Measurements from ENCODE around the gene SORL1. TPM values are rescaled to one million over a fixed set of nuclear protein-coding genes. Genes with fewer than 3 reads are reported as not detected.

Gene SORL1
- total and polyA plus RNA-seq, 2 donors from 2014 or later: 15.2 to 74.2 TPM

DNA sequence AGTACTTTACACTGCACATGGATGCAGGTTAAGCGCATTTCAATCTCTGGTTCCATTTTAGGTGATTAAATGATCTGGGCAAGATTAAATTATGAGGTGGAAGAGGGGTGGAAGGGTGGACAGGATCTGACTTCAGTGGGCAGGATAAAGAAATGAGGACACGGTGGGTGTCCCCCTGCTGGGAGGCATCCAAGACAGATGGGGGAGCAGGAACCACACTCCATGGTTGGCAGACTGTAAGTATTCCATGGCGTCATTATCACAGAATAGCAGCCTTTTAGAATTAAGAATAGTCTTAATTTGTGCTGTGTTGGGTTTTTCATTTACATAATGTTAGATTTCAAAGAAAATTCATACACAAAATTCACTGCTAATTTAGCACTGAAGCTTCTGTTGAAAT, 7.6 kb upstream of the SORL1 start:
- no peak overlapping the region for H3K9ac ChIP-seq (ENCODE audit: low read length in 3 of 3)
- peaks cover 0 to 2% (median 0%) of the 10 kb centered on the region in 3 donors for H3K4me1 ChIP-seq (ENCODE audit: control insufficient read depth in 2 of 3, insufficient read depth in 2 of 3, low read depth in 1 of 3, low read length in 3 of 3)
- no peaks in the 10 kb centered on the region for H3K36me3 ChIP-seq (ENCODE audit: control insufficient read depth in 2 of 3, insufficient read depth in 3 of 3, low read length in 3 of 3)
- no peak overlapping the region for H3K4me3 ChIP-seq (ENCODE audit: low read length in 3 of 3)
- H3K9me3 ChIP-seq (ENCODE audit: control insufficient read depth in 2 of 3, insufficient read depth in 1 of 3, low read length in 3 of 3): no peaks in the 10 kb centered on the region
- DNase-seq: no peak
- FAIRE-seq: no peak
- TF ChIP-seq, protein P1, sequence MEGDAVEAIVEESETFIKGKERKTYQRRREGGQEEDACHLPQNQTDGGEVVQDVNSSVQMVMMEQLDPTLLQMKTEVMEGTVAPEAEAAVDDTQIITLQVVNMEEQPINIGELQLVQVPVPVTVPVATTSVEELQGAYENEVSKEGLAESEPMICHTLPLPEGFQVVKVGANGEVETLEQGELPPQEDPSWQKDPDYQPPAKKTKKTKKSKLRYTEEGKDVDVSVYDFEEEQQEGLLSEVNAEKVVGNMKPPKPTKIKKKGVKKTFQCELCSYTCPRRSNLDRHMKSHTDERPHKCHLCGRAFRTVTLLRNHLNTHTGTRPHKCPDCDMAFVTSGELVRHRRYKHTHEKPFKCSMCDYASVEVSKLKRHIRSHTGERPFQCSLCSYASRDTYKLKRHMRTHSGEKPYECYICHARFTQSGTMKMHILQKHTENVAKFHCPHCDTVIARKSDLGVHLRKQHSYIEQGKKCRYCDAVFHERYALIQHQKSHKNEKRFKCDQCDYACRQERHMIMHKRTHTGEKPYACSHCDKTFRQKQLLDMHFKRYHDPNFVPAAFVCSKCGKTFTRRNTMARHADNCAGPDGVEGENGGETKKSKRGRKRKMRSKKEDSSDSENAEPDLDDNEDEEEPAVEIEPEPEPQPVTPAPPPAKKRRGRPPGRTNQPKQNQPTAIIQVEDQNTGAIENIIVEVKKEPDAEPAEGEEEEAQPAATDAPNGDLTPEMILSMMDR (IDR thresholded peaks at IDR 0.05; ENCODE audit: borderline replicate concordance, extremely low read depth, insufficient read depth): no peak
- intact Hi-C loops (cut with DNase I): no loop called here
- no peak overlapping the region for H3K27ac ChIP-seq (ENCODE audit: low read depth in 2 of 2, low read length in 2 of 2)
- H3K27me3 ChIP-seq (ENCODE audit: control insufficient read depth, insufficient read depth, low read length): no peaks in the 10 kb centered on the region

DNA sequence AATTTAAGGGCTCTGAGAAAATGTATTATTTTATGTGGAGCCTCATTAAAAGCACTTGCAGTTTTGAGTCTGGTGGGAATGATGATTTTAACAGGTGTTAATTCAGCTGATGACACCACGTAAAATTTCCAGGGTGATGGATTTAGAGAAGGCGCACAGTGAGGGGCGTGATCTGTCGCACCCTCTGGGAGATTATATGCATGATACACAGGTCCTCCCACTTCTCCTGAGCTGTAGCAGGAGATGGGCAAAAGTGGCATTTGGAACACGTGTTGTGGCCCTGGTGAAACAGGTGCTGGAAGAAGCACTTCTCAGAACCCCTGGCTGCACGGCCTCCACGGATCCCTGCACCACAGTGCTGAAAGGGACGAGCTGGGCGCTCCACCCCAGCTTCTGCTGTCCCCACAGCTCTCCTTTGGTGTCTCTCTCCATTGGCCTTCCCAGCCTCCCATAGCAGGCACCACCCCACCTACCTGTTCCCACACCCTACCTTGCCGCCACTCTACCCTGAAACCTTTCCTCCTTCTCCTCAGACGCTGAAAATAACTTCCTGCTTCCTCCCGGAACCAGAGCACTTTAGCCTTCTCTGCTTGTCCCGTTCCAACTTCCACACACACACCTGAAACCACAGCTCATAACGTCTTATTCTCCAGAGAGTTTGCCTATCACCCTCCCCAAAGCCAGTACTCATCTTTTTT, 6.9 kb upstream of the SORL1 start:
- Histone ChIP-seq H3K27me3 (ENCODE audit: control insufficient read depth, insufficient read depth, low read length) (no peaks in the 10 kb centered on the region), H3K4me1 (ENCODE audit: control insufficient read depth in 2 of 3, insufficient read depth in 2 of 3, low read depth in 1 of 3, low read length in 3 of 3) (peaks cover 0 to 2% (median 0%) of the 10 kb centered on the region in 3 donors), H3K9me3 (ENCODE audit: control insufficient read depth in 2 of 3, insufficient read depth in 1 of 3, low read length in 3 of 3) (no peaks in the 10 kb centered on the region), H3K27ac (ENCODE audit: low read depth in 2 of 2, low read length in 2 of 2) (no peak overlapping the region), H3K36me3 (ENCODE audit: control insufficient read depth in 2 of 3, insufficient read depth in 3 of 3, low read length in 3 of 3) (no peaks in the 10 kb centered on the region), H3K9ac (ENCODE audit: low read length in 3 of 3) (no peak overlapping the region), H3K4me3 (ENCODE audit: low read length in 3 of 3) (no peak overlapping the region)
- TF ChIP-seq, protein P1 (IDR thresholded peaks at IDR 0.05; ENCODE audit: borderline replicate concordance, extremely low read depth, insufficient read depth): no peak
- FAIRE-seq: no peak
- DNase-seq: peak in 1 of 5 donors; percentile 55
- intact Hi-C loops (cut with DNase I): no loop called here

DNA sequence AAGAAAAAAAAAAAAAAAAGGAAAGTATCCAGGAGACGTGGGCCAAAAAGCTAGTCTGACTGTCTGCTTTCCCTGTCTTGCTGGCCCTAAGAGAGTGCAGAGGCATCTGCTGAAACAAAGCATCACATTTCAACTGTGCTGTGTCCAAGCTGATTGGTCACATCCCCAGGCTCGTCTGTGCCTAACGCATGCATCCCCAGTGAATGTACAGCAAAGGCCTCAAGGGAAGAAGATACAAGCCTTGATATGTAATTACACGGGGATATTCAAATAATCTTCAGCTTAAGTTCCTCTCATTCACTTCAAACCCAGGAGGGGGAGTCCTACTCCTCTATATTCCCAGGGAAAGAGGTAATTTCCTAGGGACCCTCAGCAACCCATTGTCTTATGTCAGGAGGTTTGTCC, 5.4 kb upstream of the SORL1 start:
- intact Hi-C loops (cut with DNase I): no loop called here

More for the DNA sequence above, 5.4 kb upstream of the SORL1 start:
- no peaks in the 10 kb centered on the region for H3K36me3 ChIP-seq (ENCODE audit: control insufficient read depth in 2 of 3, insufficient read depth in 3 of 3, low read length in 3 of 3)
- FAIRE-seq: no peak
- no peak overlapping the region for H3K27ac ChIP-seq (ENCODE audit: low read depth in 2 of 2, low read length in 2 of 2)
- no peaks in the 10 kb centered on the region for H3K9me3 ChIP-seq (ENCODE audit: control insufficient read depth in 2 of 3, insufficient read depth in 1 of 3, low read length in 3 of 3)
- H3K27me3 ChIP-seq (ENCODE audit: control insufficient read depth, insufficient read depth, low read length): no peaks in the 10 kb centered on the region
- TF ChIP-seq, protein P1 (IDR thresholded peaks at IDR 0.05; ENCODE audit: borderline replicate concordance, extremely low read depth, insufficient read depth): no peak
- peak in 3 of 5 donors; percentile 38 to 53 (median 46) for DNase-seq
- peaks cover 0 to 12% (median 0%) of the 10 kb centered on the region in 3 donors for H3K4me1 ChIP-seq (ENCODE audit: control insufficient read depth in 2 of 3, insufficient read depth in 2 of 3, low read depth in 1 of 3, low read length in 3 of 3)
- H3K9ac ChIP-seq (ENCODE audit: low read length in 3 of 3): no peak overlapping the region
- no peak overlapping the region for H3K4me3 ChIP-seq (ENCODE audit: low read length in 3 of 3)
